Measurements from ENCODE around the gene CLDN14.

Gene CLDN14

GRCh38 chr21:36433059-36433709 is 46.7 kb downstream of the CLDN14 start:
- no peak for DNase-seq (ENCODE audit: low spot score)

GRCh38 chr21:36431252-36431651 is 48.7 kb downstream of the CLDN14 start:
- no peak for DNase-seq (ENCODE audit: low spot score)

GRCh38 chr21:36430841-36431240 is 49.1 kb downstream of the CLDN14 start:
- no peak for DNase-seq (ENCODE audit: low spot score)

GRCh38 chr21:36429947-36430546 is 49.9 kb downstream of the CLDN14 start:
- DNase-seq (ENCODE audit: low spot score), result peak; percentile 63

- DNase-seq (ENCODE audit: low spot score), result no peak
These were observed 51.0 kb downstream of the CLDN14 start for GRCh38 chr21:36428761-36429432.

GRCh38 chr21:36427502-36427901 is 52.4 kb downstream of the CLDN14 start:
- DNase-seq (ENCODE audit: low spot score), result no peak

- DNase-seq (ENCODE audit: low spot score), result no peak
These were observed 54.6 kb downstream of the CLDN14 start for GRCh38 chr21:36425286-36425685.

- no peak for DNase-seq (ENCODE audit: low spot score)
These were observed 55.3 kb downstream of the CLDN14 start for GRCh38 chr21:36424592-36424991.

- no peak for DNase-seq (ENCODE audit: low spot score)
These were observed 56.0 kb downstream of the CLDN14 start for GRCh38 chr21:36423771-36424433.

- DNase-seq (ENCODE audit: low spot score), result no peak
These were observed 57.4 kb downstream of the CLDN14 start for GRCh38 chr21:36422279-36423098.

GRCh38 chr21:36420571-36421339 is 59.2 kb downstream of the CLDN14 start:
- no peak for DNase-seq (ENCODE audit: low spot score)

GRCh38 chr21:36419996-36420395 is 59.9 kb downstream of the CLDN14 start:
- DNase-seq (ENCODE audit: low spot score), result peak; percentile 31

- DNase-seq (ENCODE audit: low spot score), result no peak
These were observed 60.7 kb downstream of the CLDN14 start for GRCh38 chr21:36419241-36419640.

- DNase-seq (ENCODE audit: low spot score), result no peak
These were observed 64.5 kb downstream of the CLDN14 start for GRCh38 chr21:36415375-36415774.

- DNase-seq (ENCODE audit: low spot score), result no peak
These were observed 67.0 kb downstream of the CLDN14 start for GRCh38 chr21:36412916-36413315.

GRCh38 chr21:36411301-36411700 is 68.6 kb downstream of the CLDN14 start:
- DNase-seq (ENCODE audit: low spot score), result no peak
